HG03354 (cell line): ENCODE measurements around the gene SLC22A1.
"Not testable (repeated sequence)": the region's sequence is repeated elsewhere in the genome, so short reads cannot be mapped to it uniquely, and the experiment has no call there.

Experiments used
- ATAC-seq: cut with Tn5 transposase; IDR thresholded peaks from one replicate; pipeline ENCODE4 v1.9.1; 2021; ENCODE audit warnings: mild to moderate bottlenecking; ENCODE audit not compliant: unreplicated experiment, poor library complexity, severe bottlenecking

Gene SLC22A1

GRCh38 chr6:160121558-160121957 is at the start of gene SLC22A1:
TSS of gene SLC22A1 (plus strand) at chr6:160121815. CDS start at chr6:160121936, 121 bp downstream.
- ATAC-seq: no peak

- ATAC-seq: no peak
Measured at GRCh38 chr6:160073272-160073671, 48.3 kb upstream of the SLC22A1 start.

GRCh38 chr6:160076009-160076408 is 45.6 kb upstream of the SLC22A1 start:
- ATAC-seq: no peak

- no peak for ATAC-seq
Measured at GRCh38 chr6:160077024-160077423, 44.6 kb upstream of the SLC22A1 start.

- no peak for ATAC-seq
Measured at GRCh38 chr6:160077526-160077925, 44.1 kb upstream of the SLC22A1 start.

GRCh38 chr6:160078883-160079685 is 42.5 kb upstream of the SLC22A1 start:
- ATAC-seq: no peak

- ATAC-seq: no peak
Measured at GRCh38 chr6:160079686-160080043, 42.0 kb upstream of the SLC22A1 start.

GRCh38 chr6:160080097-160080496 is 41.5 kb upstream of the SLC22A1 start:
- ATAC-seq: no peak

GRCh38 chr6:160081398-160081797 is 40.2 kb upstream of the SLC22A1 start:
- no peak for ATAC-seq

- ATAC-seq: no peak
Measured at GRCh38 chr6:160082627-160083026, 39.0 kb upstream of the SLC22A1 start.

GRCh38 chr6:160084198-160084776 is 37.3 kb upstream of the SLC22A1 start:
- ATAC-seq: no peak

GRCh38 chr6:160085226-160085625 is 36.4 kb upstream of the SLC22A1 start:
- ATAC-seq: no peak

GRCh38 chr6:160085713-160086505 is 35.7 kb upstream of the SLC22A1 start:
- ATAC-seq: no peak

- ATAC-seq: no peak
Measured at GRCh38 chr6:160086754-160087153, 34.9 kb upstream of the SLC22A1 start.

GRCh38 chr6:160088069-160088783 is 33.4 kb upstream of the SLC22A1 start:
- ATAC-seq: no peak

- no peak for ATAC-seq
Measured at GRCh38 chr6:160088784-160089533, 32.7 kb upstream of the SLC22A1 start.

GRCh38 chr6:160089534-160089897 is 32.1 kb upstream of the SLC22A1 start:
- ATAC-seq: no peak

- not testable (repeated sequence) for ATAC-seq
Measured at GRCh38 chr6:160090442-160091239, 31.0 kb upstream of the SLC22A1 start.

GRCh38 chr6:160092176-160092575 is 29.4 kb upstream of the SLC22A1 start:
- ATAC-seq: not testable (repeated sequence)
